ENCODE results near the gene PSMB11.

PSMB11 gene

GRCh38 chr14:23056145-23056955 lies 14.3 kb downstream of the PSMB11 start:
- TF ChIP-seq CTCF (IDR thresholded peaks at IDR 0.05; ENCODE audit: insufficient read depth, missing control alignments), result peak; percentile 87
- FAIRE-seq (no peak), DNase-seq (ENCODE audit: insufficient read length, low spot score) (peak; percentile 85)

GRCh38 chr14:23056956-23057756 lies 15.1 kb downstream of the PSMB11 start, which contains the start of gene CDH24:
CDH24 (minus strand) TSS chr14:23057520; CDS start chr14:23055733, 1,787 bp downstream.
- FAIRE-seq, result no peak
- no peak for TF ChIP-seq CTCF (IDR thresholded peaks at IDR 0.05; ENCODE audit: insufficient read depth, missing control alignments)
- DNase-seq (ENCODE audit: insufficient read length, low spot score), result peak; percentile 70

GRCh38 chr14:23057757-23058653 lies 16.0 kb downstream of the PSMB11 start:
- peak; percentile 92 for TF ChIP-seq CTCF (IDR thresholded peaks at IDR 0.05; ENCODE audit: insufficient read depth, missing control alignments)
- DNase-seq (ENCODE audit: insufficient read length, low spot score), result peak; percentile 88
- FAIRE-seq, result no peak

GRCh38 chr14:23058654-23059504 lies 16.9 kb downstream of the PSMB11 start:
- no peak for TF ChIP-seq CTCF (IDR thresholded peaks at IDR 0.05; ENCODE audit: insufficient read depth, missing control alignments)
- no peak for DNase-seq (ENCODE audit: insufficient read length, low spot score)
- no peak for FAIRE-seq

- FAIRE-seq, result no peak
- TF ChIP-seq CTCF (IDR thresholded peaks at IDR 0.05; ENCODE audit: insufficient read depth, missing control alignments), result no peak
- no peak for DNase-seq (ENCODE audit: insufficient read length, low spot score)
Observed at GRCh38 chr14:23060536-23061260, 18.7 kb downstream of the PSMB11 start.

Data from D721Med (cell line).